Hepatocyte (in vitro differentiated cells): ENCODE data around the gene MEIS1. TPM values are rescaled to one million over a fixed set of nuclear protein-coding genes. Genes with fewer than 3 reads are reported as not detected.
A peak's percentile ranks its signal among the peaks of the same experiment; 100 is the strongest.

Source experiments
- DNase-seq: peaks from one replicate; pipeline ENCODE4 v3.0.0-alpha.2; 2016; ENCODE audit warnings: low spot score
- H2AFZ ChIP-seq: fragments of 200-600 bp; sonication (generic); 2 replicates; pipeline ENCODE4 v1.6.0; 2016; ENCODE audit warnings: antibody characterized with exemption, mild to moderate bottlenecking
- H3K27ac ChIP-seq: fragments of 200-600 bp; sonication (generic); 2 replicates; pipeline ENCODE4 v1.5.1; 2016; ENCODE audit warnings: mild to moderate bottlenecking
- H3K27me3 ChIP-seq: fragments of 200-600 bp; sonication (generic); 2 replicates; pipeline ENCODE4 v1.6.1; 2016
- H3K36me3 ChIP-seq: fragments of 200-600 bp; sonication (generic); replicated peaks from 2 replicates; pipeline ENCODE4 v1.5.1; 2016; ENCODE audit warnings: low read depth; ENCODE audit not compliant: insufficient read depth
- H3K4me1 ChIP-seq: fragments of 200-600 bp; sonication (generic); 2 replicates; pipeline ENCODE4 v1.5.1; 2016; ENCODE audit warnings: mild to moderate bottlenecking, moderate library complexity; ENCODE audit not compliant: insufficient read depth
- H3K4me2 ChIP-seq: fragments of 200-600 bp; sonication (generic); 2 replicates; pipeline ENCODE4 v1.6.0; 2016
- H3K4me3 ChIP-seq: fragments of 200-600 bp; sonication (generic); 2 replicates; pipeline ENCODE4 v1.5.1; 2016; ENCODE audit warnings: mild to moderate bottlenecking
- H3K79me2 ChIP-seq: fragments of 200-600 bp; sonication (generic); 2 replicates; pipeline ENCODE4 v1.6.0; 2017; ENCODE audit warnings: mild to moderate bottlenecking
- H3K9me2 ChIP-seq: fragments of 200-600 bp; sonication (generic); replicated peaks from 2 replicates; pipeline ENCODE4 v1.6.0; 2017; ENCODE audit warnings: mild to moderate bottlenecking; ENCODE audit not compliant: insufficient read depth
- H3K9me3 ChIP-seq: fragments of 200-600 bp; sonication (generic); 2 replicates; pipeline ENCODE4 v1.5.1; 2016; ENCODE audit warnings: low read depth, mild to moderate bottlenecking
- H4K20me1 ChIP-seq: fragments of 200-600 bp; sonication (generic); 2 replicates; pipeline ENCODE4 v1.6.0; 2016; ENCODE audit warnings: mild to moderate bottlenecking; ENCODE audit not compliant: insufficient read depth, poor library complexity, severe bottlenecking
- EZH2 ChIP-seq: fragments of 200-600 bp; sonication (generic); IDR thresholded peaks from 2 replicates; pipeline ENCODE4 v1.6.1; 2016; ENCODE audit warnings: antibody characterized with exemption, mild to moderate bottlenecking, borderline replicate concordance
- EZH2phosphoT487 ChIP-seq: fragments of 200-600 bp; sonication (generic); IDR thresholded peaks from one replicate; pipeline ENCODE4 v1.6.1; 2018; ENCODE audit warnings: antibody characterized with exemption, mild to moderate bottlenecking, low read depth, moderate library complexity; ENCODE audit not compliant: unreplicated experiment, severe bottlenecking
- WGBS: methylation state at CpG from one replicate; pipeline ENCODE4 v1.1.6; 2016; ENCODE audit warnings: low lambda C conversion rate; ENCODE audit errors: missing lambda C conversion rate; 5-methylcytosine and 5-hydroxymethylcytosine counted together
- polyA plus RNA-seq: library from polyadenylated mRNA; unstranded; fragments of >200 nt; fragmentation: Nextera tagmentation; extraction: Ambion mirVana; gene quantifications from 2 replicates; pipeline ENCODE4 v1.2.1, GENCODE V29; 2016
- total RNA-seq: library from RNA; depleted of rRNA; stranded (reverse); fragments of >200 nt; gene quantifications from 2 replicates; pipeline ENCODE4 v1.2.3, GENCODE V29; 2014
- TF ChIP-seq, protein P1 (sequence below): fragments of 200-600 bp; sonication (generic); IDR thresholded peaks from 2 replicates; pipeline ENCODE4 v1.5.1; 2016; ENCODE audit warnings: antibody characterized with exemption, mild to moderate bottlenecking; ENCODE audit not compliant: poor library complexity

Gene MEIS1
- total and polyA plus RNA-seq, 2 experiments from 2014 or later, result 29.6 to 35.5 TPM

DNA sequence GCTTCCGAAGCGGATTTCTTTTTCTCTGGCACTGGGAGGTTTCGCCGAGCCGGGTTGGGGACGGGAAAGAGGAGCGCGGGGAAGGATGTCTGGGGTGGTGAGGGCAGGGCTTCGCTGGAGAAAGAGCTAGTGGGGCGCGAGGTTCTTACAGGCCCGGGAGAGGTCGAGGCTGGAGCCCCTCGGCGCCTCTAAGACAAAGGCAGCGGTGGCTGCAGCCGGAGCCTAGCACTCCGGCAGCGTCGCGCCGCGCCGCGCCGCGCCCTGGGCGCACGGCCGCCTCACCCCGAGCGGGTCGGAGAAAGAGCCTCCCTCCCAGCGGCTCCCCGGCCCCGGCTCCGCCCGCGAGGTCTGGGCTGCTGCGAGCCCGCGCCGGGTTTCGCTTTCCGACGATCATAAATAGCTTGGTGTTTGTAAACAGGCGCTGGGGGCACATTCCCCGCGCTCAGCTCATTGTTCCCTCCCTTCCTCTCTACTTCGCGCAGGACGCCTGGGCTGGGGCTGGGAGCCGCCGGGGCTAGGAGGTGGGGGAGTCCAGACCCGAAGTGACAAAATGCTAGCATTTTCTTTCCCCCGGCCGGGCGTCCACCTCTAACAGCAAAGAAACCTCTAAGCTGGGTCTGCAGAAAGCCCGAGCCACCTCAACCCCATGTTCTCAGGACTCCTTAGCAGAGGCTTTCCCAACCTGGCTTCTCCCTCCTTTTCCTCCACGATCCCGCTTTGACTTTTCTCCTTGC is 813 bp upstream of the MEIS1 start:
- no peaks in the 10 kb centered on the region for H3K27me3 ChIP-seq
- TF ChIP-seq EZH2phosphoT487, result no peak
- no peak for TF ChIP-seq EZH2
- TF ChIP-seq, protein P1, sequence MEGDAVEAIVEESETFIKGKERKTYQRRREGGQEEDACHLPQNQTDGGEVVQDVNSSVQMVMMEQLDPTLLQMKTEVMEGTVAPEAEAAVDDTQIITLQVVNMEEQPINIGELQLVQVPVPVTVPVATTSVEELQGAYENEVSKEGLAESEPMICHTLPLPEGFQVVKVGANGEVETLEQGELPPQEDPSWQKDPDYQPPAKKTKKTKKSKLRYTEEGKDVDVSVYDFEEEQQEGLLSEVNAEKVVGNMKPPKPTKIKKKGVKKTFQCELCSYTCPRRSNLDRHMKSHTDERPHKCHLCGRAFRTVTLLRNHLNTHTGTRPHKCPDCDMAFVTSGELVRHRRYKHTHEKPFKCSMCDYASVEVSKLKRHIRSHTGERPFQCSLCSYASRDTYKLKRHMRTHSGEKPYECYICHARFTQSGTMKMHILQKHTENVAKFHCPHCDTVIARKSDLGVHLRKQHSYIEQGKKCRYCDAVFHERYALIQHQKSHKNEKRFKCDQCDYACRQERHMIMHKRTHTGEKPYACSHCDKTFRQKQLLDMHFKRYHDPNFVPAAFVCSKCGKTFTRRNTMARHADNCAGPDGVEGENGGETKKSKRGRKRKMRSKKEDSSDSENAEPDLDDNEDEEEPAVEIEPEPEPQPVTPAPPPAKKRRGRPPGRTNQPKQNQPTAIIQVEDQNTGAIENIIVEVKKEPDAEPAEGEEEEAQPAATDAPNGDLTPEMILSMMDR, result no peak
- peak overlapping the region; percentile 93 for H3K27ac ChIP-seq
- no peaks in the 10 kb centered on the region for H3K36me3 ChIP-seq
- H3K4me2 ChIP-seq, result peak overlapping the region; percentile 87
- H3K9me3 ChIP-seq, result no peaks in the 10 kb centered on the region
- no peaks in the 10 kb centered on the region for H4K20me1 ChIP-seq
- peaks cover 35% of the 10 kb centered on the region for H3K79me2 ChIP-seq
- peak overlapping the region; percentile 53 for H2AFZ ChIP-seq
- under 1% methylated on average over 48 of the region's 61 CpGs for WGBS
- no peaks in the 10 kb centered on the region for H3K9me2 ChIP-seq
- peaks cover 4% of the 10 kb centered on the region for H3K4me1 ChIP-seq
- peak; percentile 87 for DNase-seq
- H3K4me3 ChIP-seq, result peak overlapping the region; percentile 57

- H3K4me3 ChIP-seq, result peak overlapping the region; percentile 35
- no peaks in the 10 kb centered on the region for H4K20me1 ChIP-seq
- no peak for DNase-seq
- H2AFZ ChIP-seq, result peak overlapping the region; percentile 31
- H3K36me3 ChIP-seq, result no peaks in the 10 kb centered on the region
- H3K79me2 ChIP-seq, result peaks cover 49% of the 10 kb centered on the region
- H3K4me1 ChIP-seq, result peaks cover 4% of the 10 kb centered on the region
- H3K4me2 ChIP-seq, result peak overlapping the region; percentile 87
- no peaks in the 10 kb centered on the region for H3K9me2 ChIP-seq
- H3K9me3 ChIP-seq, result no peaks in the 10 kb centered on the region
- no peaks in the 10 kb centered on the region for H3K27me3 ChIP-seq
- 6% methylated on average over 14 of the region's 15 CpGs for WGBS
- peak overlapping the region; percentile 93 for H3K27ac ChIP-seq
- TF ChIP-seq, protein P1, result no peak
- no peak for TF ChIP-seq EZH2
- TF ChIP-seq EZH2phosphoT487, result no peak
Observed at GRCh38 chr2:66435549-66435875, 587 bp downstream of the MEIS1 start.

GRCh38 chr2:66435963-66436362 is 1.0 kb downstream of the MEIS1 start:
- Histone ChIP-seq H3K79me2 (peaks cover 54% of the 10 kb centered on the region), H3K27ac (peak overlapping the region; percentile 93), H3K4me3 (peak overlapping the region; percentile 35), H3K27me3 (no peaks in the 10 kb centered on the region), H3K36me3 (no peaks in the 10 kb centered on the region), H3K4me1 (peaks cover 6% of the 10 kb centered on the region), H2AFZ (no peak overlapping the region), H3K9me3 (no peaks in the 10 kb centered on the region), H4K20me1 (no peaks in the 10 kb centered on the region), H3K4me2 (peak overlapping the region; percentile 87), H3K9me2 (no peaks in the 10 kb centered on the region)
- TF ChIP-seq, protein P1, result no peak
- TF ChIP-seq EZH2 (peak; percentile 3), EZH2phosphoT487 (no peak)
- no peak for DNase-seq
- WGBS, result 5% methylated on average over 2 of the region's 2 CpGs
